ENCODE measurements around the gene DNAI2.

DNA sequence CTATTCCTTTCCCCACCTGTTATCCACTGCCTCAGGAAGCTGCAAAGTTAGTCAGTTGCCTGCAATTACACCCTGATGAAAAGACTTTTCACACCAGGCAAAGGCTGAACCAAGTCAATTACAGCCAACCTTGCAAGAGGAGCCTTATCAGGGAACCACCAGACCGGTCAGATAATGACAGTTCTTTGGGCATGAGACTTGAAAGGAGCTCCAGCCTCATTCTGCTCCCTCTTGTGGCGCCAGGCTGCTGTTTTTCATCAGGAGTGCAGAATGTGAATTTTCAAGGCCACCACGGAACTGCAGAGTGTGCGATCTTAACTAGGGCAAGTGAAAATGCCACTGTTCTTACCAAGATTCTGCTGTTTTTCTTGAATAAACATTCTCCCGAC is 22.5 kb downstream of the DNAI2 start:
- TF ChIP-seq, protein P1, sequence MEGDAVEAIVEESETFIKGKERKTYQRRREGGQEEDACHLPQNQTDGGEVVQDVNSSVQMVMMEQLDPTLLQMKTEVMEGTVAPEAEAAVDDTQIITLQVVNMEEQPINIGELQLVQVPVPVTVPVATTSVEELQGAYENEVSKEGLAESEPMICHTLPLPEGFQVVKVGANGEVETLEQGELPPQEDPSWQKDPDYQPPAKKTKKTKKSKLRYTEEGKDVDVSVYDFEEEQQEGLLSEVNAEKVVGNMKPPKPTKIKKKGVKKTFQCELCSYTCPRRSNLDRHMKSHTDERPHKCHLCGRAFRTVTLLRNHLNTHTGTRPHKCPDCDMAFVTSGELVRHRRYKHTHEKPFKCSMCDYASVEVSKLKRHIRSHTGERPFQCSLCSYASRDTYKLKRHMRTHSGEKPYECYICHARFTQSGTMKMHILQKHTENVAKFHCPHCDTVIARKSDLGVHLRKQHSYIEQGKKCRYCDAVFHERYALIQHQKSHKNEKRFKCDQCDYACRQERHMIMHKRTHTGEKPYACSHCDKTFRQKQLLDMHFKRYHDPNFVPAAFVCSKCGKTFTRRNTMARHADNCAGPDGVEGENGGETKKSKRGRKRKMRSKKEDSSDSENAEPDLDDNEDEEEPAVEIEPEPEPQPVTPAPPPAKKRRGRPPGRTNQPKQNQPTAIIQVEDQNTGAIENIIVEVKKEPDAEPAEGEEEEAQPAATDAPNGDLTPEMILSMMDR (conservative IDR thresholded peaks at IDR 0.05), result peak; percentile 69
- no peak for TF ChIP-seq ZFX (IDR thresholded peaks at IDR 0.05)

Measured in C4-2B (cell line).